Activated naive CD4-positive, alpha-beta T cell treated with anti-CD3 and anti-CD28 coated beads, Interleukin-2, amount 50 U/mL, for 72 hours (primary cell): ENCODE data around the gene LPA. TPM values are rescaled to one million over a fixed set of nuclear protein-coding genes. Genes with fewer than 3 reads are reported as not detected.
A peak's percentile ranks its signal among the peaks of the same experiment; 100 is the strongest.
"Not testable (repeated sequence)": the region's sequence is repeated elsewhere in the genome, so short reads cannot be mapped to it uniquely, and the experiment has no call there.

Experiments used
- ATAC-seq, 2 donors: fragments of 150-1000 bp; cut with Tn5 transposase; 2 replicates each; pipeline ENCODE4 v1.10.0; 2021; ENCODE audit warnings: mild to moderate bottlenecking in 2 of 2, moderate library complexity in 2 of 2
- DNase-seq, 2 donors: peaks; one replicate each; pipeline ENCODE4 v3.0.0; 2021 to 2022; ENCODE audit warnings: low spot score in 2 of 2
- H3K27ac Mint-ChIP-seq, 2 donors: one replicate each; pipeline ENCODE4 v1.8.0; 2022; ENCODE audit warnings: mild to moderate bottlenecking in 2 of 2, mixed read lengths in 2 of 2
- H3K36me3 Mint-ChIP-seq, 2 donors: one replicate each; pipeline ENCODE4 v1.8.0; 2022; ENCODE audit warnings: mixed read lengths in 2 of 2
- H3K9me3 Mint-ChIP-seq, 2 donors: one replicate each; pipeline ENCODE4 v1.8.0; 2022; ENCODE audit warnings: mixed read lengths in 2 of 2
- total RNA-seq, 2 donors: library from RNA; stranded (reverse); gene quantifications; one replicate each; pipeline ENCODE4 v1.2.3, GENCODE V29; 2022

LPA gene
- total RNA-seq, 2 donors from 2014 or later = not detected

DNA sequence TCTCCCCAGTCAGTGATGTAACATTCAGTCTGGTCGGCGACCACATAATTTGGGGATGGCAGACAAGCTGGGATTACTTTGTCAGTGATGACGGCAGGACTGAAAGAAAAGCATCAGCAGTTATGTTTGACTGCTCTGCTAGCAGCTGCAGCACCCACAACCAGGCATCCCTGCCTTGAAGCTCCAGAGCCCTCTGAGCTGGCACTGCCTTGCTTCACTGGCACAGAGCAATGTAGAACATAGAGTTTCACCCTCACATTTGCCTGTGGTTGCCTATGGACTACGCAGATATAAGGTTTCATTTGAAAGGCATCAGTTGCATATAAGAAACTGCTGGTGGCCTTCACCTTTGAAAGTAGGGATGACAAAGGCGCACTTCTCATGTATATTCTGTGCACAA, 12.3 kb upstream of the LPA start:
- peaks cover 9 to 17% of the 10 kb centered on the region in 2 donors for H3K9me3 Mint-ChIP-seq
- not testable (repeated sequence) for H3K27ac Mint-ChIP-seq, DNase-seq, ATAC-seq, H3K36me3 Mint-ChIP-seq

DNA sequence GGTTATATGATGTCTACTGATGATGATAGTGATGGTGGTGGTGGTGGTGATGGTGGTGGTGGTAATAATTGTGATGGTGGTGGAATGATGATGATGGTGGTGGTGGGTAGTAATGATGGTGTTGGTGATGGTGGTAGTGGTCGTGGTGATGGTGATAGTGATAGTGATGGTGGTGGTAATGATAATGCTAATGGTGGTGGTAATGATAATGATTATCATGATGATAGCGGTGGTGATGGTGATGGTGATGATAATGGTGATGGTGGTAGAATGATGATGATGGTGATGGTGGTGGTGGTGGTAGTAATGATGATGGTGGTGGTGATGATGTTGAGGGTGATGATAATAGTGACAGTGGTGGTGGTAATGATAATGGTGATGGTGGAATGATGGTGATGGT, 4.5 kb upstream of the LPA start:
- Mint-ChIP-seq H3K9me3 (peaks cover 8 to 13% of the 10 kb centered on the region in 2 donors), H3K27ac (no peak overlapping the region), H3K36me3 (peaks cover 0 to 9% of the 10 kb centered on the region in 2 donors)
- no peak for ATAC-seq
- DNase-seq = no peak

DNA sequence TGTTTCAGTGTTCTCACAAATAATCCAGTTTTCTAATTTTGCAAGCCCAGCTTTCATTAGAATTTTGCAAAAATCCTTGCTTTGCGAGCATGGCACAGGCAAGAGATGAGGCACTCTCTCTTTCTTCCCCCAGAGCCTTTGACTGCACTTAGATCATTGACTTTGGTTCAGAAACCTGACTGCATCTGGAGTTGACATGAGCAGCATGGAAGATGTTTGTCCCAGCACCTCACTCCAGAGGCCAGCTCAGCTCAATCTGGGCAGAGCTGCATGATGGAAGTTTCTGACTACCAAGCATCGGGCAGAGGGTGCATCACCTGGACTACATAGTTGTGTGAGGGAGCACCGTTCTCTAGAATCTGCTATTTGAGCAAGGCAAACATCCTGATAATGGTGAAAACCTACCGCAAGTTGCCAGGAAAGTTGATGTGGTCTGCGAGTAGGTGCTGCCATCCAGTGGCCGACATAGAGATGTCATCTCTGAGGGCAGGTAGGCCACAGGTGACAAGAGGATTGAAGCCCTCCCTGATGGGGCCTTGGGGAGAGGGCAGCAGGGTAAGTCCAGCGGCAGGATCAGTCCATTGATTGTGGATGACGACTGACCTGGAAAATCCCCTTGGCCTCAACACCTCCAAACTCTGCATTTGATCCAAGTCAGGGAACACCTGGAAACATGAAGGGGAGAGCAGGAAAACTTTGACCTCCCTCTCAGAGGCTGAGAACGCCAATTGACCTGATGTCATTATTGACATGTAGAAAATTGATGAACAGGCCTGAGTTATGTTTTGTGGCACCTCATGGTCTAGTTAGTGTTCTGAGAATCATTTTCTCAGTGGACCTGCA, 3.8 kb upstream of the LPA start:
- DNase-seq (peak in 1 of 2 donors; percentile 39), ATAC-seq (peak; percentile 52 to 55)
- Mint-ChIP-seq H3K27ac (no peak overlapping the region), H3K36me3 (peaks cover 0 to 5% of the 10 kb centered on the region in 2 donors), H3K9me3 (peaks cover under 1 to 6% of the 10 kb centered on the region in 2 donors)

- H3K36me3 Mint-ChIP-seq = no peaks in the 10 kb centered on the region
- H3K27ac Mint-ChIP-seq = no peak overlapping the region
- ATAC-seq (no peak), DNase-seq (no peak)
- peaks cover 0 to 4% of the 10 kb centered on the region in 2 donors for H3K9me3 Mint-ChIP-seq
These were observed 1.2 kb downstream of the LPA start for GRCh38 chr6:160662842-160663241.

- Mint-ChIP-seq H3K27ac (no peak overlapping the region), H3K36me3 (no peaks in the 10 kb centered on the region), H3K9me3 (peaks cover 0 to 4% of the 10 kb centered on the region in 2 donors)
- ATAC-seq (no peak), DNase-seq (no peak)
These were observed 1.6 kb downstream of the LPA start for GRCh38 chr6:160662429-160662828.

- Mint-ChIP-seq H3K27ac (no peak overlapping the region), H3K9me3 (peaks cover 4 to 6% of the 10 kb centered on the region in 2 donors), H3K36me3 (no peaks in the 10 kb centered on the region)
- ATAC-seq (no peak), DNase-seq (no peak)
These were observed 2.9 kb downstream of the LPA start for GRCh38 chr6:160661216-160661615.

GRCh38 chr6:160659562-160659961, 4.5 kb downstream of the LPA start:
- Mint-ChIP-seq H3K36me3 (no peaks in the 10 kb centered on the region), H3K9me3 (peaks cover 4 to 6% of the 10 kb centered on the region in 2 donors), H3K27ac (no peak overlapping the region)
- DNase-seq (no peak), ATAC-seq (no peak)

DNA sequence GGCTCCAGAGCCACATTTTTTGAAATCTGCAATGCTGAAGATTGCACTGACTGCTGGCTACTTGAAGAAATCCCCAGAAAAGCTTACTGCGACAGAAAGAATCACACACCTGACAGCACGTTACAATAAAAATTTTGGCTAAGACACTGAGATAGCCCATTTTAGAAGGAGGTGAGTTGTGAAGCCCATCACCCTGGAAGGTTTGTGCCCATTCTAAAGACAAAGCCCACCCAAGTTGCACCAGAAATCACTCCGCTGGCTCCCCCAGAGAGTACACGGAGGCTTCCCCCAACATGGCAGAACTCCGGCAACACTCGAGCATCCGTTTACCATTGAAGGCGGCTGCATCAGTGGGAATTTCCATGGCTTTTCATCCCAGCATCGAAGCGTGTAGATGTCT, 29.4 kb downstream of the LPA start:
- Mint-ChIP-seq H3K36me3 (no peaks in the 10 kb centered on the region), H3K9me3 (no peaks in the 10 kb centered on the region), H3K27ac (no peak overlapping the region)
- no peak for ATAC-seq
- no peak for DNase-seq

GRCh38 chr6:160595838-160596832, 67.9 kb downstream of the LPA start:
- DNase-seq (no peak), ATAC-seq (no peak)
- Mint-ChIP-seq H3K27ac (no peak overlapping the region), H3K36me3 (no peaks in the 10 kb centered on the region), H3K9me3 (no peaks in the 10 kb centered on the region)

DNA sequence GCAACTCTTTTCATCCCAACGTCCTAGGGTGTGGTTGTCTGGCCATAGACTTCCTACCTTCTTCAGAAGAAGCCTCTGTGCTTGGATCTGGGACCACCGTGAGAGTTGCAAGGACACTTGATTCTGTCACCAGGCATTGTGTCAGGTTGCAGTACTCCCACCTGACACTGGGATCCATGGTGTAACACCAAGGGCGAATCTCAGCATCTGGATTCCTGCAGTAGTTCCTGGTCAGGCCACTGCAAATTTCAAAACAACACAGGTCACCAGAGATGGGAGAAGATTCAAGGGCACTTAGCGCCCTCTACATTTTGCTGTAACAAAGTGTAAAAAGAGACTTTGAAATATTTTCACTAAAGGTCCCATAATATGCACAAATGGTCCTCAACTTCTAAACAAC, 68.8 kb downstream of the LPA start:
- not testable (repeated sequence) for ATAC-seq, H3K9me3 Mint-ChIP-seq, H3K27ac Mint-ChIP-seq, DNase-seq, H3K36me3 Mint-ChIP-seq

- H3K36me3 Mint-ChIP-seq = peaks cover 0 to 5% of the 10 kb centered on the region in 2 donors
- DNase-seq (no peak), ATAC-seq (no peak)
- peaks cover 4 to 11% of the 10 kb centered on the region in 2 donors for H3K9me3 Mint-ChIP-seq
- H3K27ac Mint-ChIP-seq = no peak overlapping the region
These were observed 77.7 kb downstream of the LPA start for GRCh38 chr6:160586374-160586773.

DNA sequence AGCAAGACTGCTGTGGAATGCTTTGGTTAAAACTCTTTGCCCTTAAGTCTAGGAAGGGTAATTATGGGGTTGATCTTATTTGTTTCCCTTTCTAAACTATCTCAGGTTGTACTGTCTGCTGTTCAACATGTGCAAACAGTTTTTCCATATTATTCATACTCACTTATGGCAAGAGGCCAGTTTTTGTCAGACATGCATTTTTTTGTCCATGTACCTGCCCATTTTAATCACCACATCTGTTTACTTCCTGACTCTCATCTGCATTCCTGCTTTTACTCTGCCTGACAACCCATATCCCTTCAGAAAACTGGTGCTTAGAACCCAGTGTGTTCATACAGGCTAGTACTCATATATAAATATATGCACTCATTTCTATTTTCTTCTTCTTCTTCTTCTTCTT, 80.3 kb downstream of the LPA start:
- H3K36me3 Mint-ChIP-seq = peaks cover 0 to 5% of the 10 kb centered on the region in 2 donors
- H3K9me3 Mint-ChIP-seq = peaks cover 4 to 11% of the 10 kb centered on the region in 2 donors
- DNase-seq (no peak), ATAC-seq (no peak)
- H3K27ac Mint-ChIP-seq = no peak overlapping the region

- peaks cover 0 to 5% of the 10 kb centered on the region in 2 donors for H3K36me3 Mint-ChIP-seq
- peaks cover 4 to 5% of the 10 kb centered on the region in 2 donors for H3K9me3 Mint-ChIP-seq
- ATAC-seq (no peak), DNase-seq (no peak)
- no peak overlapping the region for H3K27ac Mint-ChIP-seq
These were observed 82.7 kb downstream of the LPA start for GRCh38 chr6:160581406-160581805.

GRCh38 chr6:160578515-160578914, 85.6 kb downstream of the LPA start:
- DNase-seq, H3K27ac Mint-ChIP-seq, H3K36me3 Mint-ChIP-seq, ATAC-seq: not testable (repeated sequence)
- peaks cover 12 to 14% of the 10 kb centered on the region in 2 donors for H3K9me3 Mint-ChIP-seq

GRCh38 chr6:160573943-160574342, 90.1 kb downstream of the LPA start:
- peaks cover 7 to 10% of the 10 kb centered on the region in 2 donors for H3K9me3 Mint-ChIP-seq
- ATAC-seq = no peak
- peaks cover 0 to 5% of the 10 kb centered on the region in 2 donors for H3K36me3 Mint-ChIP-seq
- no peak for DNase-seq
- no peak overlapping the region for H3K27ac Mint-ChIP-seq

GRCh38 chr6:160571201-160571600, 92.9 kb downstream of the LPA start:
- DNase-seq, H3K27ac Mint-ChIP-seq, ATAC-seq: not testable (repeated sequence)
- H3K36me3 Mint-ChIP-seq = peaks cover 0 to 16% of the 10 kb centered on the region in 2 donors
- H3K9me3 Mint-ChIP-seq = peaks cover 7 to 17% of the 10 kb centered on the region in 2 donors

DNA sequence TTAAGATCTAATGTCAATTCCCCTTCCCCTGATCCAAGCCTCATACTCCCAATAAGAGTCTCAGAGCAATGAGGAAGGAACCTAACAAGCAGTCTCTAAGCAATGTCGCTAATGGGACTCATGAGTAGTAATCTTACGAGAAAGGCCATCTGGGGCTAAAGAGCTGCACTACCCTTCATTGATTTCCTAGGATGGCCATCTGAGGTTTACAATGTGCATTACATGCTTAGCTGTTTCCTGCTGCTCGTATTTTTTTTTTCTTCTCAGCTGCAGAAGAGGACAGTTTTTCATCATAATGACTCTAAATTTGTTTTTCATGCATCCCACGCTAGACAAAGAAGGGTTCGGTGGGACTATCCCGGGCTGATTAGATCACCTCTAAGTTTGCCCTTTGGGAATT, 119.3 kb downstream of the LPA start:
- ATAC-seq (no peak), DNase-seq (no peak)
- H3K36me3 Mint-ChIP-seq = no peaks in the 10 kb centered on the region
- H3K9me3 Mint-ChIP-seq = no peaks in the 10 kb centered on the region
- H3K27ac Mint-ChIP-seq = no peak overlapping the region
